Measurements from ENCODE around the gene RAPGEF4. TPM values are rescaled to one million over a fixed set of nuclear protein-coding genes. Genes with fewer than 3 reads are reported as not detected.

RAPGEF4 gene
- total and polyA plus RNA-seq, 4 donors, result 6.4 to 33.5 (median 8.6) TPM

DNA sequence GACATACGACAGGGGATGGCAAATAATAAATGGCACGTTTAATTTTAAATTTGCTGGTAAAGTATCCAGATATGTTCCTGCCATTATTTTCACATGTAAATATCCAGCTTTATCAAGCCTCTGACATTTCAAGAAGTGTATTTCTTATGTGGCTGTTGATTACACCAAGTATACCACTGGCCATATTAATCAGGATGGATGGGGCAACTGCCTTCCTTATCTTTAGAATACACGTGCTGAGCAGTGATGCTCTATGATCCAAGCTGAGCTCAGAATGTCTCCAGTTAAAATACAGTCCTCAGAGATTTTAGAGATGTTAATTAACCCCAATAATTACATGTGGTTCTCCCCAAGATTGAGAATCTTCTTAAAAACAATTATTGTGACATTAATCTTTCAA lies 38.3 kb upstream of the RAPGEF4 start:
- Histone ChIP-seq H3K4me3 (no peak overlapping the region), H3K9me3 (ENCODE audit: control insufficient read depth in 4 of 4, insufficient read depth in 3 of 4, low read length in 3 of 4) (no peaks in the 10 kb centered on the region), H3K9ac (ENCODE audit: insufficient read depth in 1 of 2, low read length in 2 of 2) (no peak overlapping the region), H3K36me3 (ENCODE audit: control insufficient read depth in 4 of 4, insufficient read depth in 4 of 4, low read length in 4 of 4) (no peaks in the 10 kb centered on the region), H3K27me3 (ENCODE audit: control insufficient read depth in 3 of 3, insufficient read depth in 3 of 3, low read length in 2 of 3) (peaks cover 0 to 2% (median 0%) of the 10 kb centered on the region in 3 donors), H3K4me1 (ENCODE audit: control insufficient read depth in 5 of 5, insufficient read depth in 5 of 5, low read length in 5 of 5) (peaks cover 0 to 2% (median 0%) of the 10 kb centered on the region in 5 donors), H3K27ac (ENCODE audit: low read depth in 1 of 2, low read length in 1 of 2) (no peak overlapping the region)
- ATAC-seq (ENCODE audit: insufficient read depth, low FRiP score), result no peak
- DNase-seq, result no peak
- TF ChIP-seq, protein P1, sequence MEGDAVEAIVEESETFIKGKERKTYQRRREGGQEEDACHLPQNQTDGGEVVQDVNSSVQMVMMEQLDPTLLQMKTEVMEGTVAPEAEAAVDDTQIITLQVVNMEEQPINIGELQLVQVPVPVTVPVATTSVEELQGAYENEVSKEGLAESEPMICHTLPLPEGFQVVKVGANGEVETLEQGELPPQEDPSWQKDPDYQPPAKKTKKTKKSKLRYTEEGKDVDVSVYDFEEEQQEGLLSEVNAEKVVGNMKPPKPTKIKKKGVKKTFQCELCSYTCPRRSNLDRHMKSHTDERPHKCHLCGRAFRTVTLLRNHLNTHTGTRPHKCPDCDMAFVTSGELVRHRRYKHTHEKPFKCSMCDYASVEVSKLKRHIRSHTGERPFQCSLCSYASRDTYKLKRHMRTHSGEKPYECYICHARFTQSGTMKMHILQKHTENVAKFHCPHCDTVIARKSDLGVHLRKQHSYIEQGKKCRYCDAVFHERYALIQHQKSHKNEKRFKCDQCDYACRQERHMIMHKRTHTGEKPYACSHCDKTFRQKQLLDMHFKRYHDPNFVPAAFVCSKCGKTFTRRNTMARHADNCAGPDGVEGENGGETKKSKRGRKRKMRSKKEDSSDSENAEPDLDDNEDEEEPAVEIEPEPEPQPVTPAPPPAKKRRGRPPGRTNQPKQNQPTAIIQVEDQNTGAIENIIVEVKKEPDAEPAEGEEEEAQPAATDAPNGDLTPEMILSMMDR (IDR thresholded peaks at IDR 0.05; ENCODE audit: control extremely low read depth, extremely low read depth), result no peak
- 83 to 85% methylated on average over 3 of the region's 3 CpGs for WGBS, 2 donors

DNA sequence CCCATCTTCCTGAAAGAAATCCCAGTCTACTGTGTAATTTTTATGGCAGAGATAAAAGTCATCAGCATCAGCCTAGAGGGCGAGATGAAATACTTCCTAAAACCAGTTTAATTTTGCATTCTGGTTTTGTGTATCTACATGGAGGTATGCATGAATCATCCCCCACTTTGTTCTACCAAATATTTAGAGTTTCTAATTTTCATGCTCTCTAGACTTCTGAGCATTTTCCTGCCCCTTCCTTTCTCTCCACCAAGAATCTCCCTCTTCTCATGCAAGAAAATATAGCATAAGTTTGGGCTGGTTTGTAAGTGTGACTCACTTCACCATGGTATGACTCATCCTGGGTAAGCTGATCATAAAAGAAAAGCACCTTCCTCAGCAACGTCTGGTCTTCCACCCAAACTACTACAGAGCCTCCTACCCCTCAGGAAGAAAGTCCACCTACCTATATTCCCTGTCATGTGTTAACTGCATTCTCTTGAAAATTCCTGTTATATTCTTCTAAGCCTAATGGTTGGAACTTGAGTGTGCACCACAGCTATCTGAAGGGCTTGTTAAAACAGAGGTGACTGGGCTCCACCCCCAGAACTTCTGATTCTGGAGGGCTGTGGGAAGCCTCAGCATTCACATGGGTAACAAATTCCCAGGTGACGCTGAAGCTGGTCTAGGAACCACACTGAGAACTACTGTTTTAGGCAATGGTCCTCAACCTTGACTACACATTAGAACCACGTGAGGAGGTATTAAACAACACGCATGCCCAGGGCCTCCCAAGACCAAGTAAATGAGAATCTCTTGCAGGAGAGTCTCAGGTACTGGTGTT lies 37.4 kb upstream of the RAPGEF4 start:
- H3K4me1 ChIP-seq (ENCODE audit: control insufficient read depth in 5 of 5, insufficient read depth in 5 of 5, low read length in 5 of 5), result peaks cover 0 to 2% (median 0%) of the 10 kb centered on the region in 5 donors
- H3K9ac ChIP-seq (ENCODE audit: insufficient read depth in 1 of 2, low read length in 2 of 2), result no peak overlapping the region
- no peaks in the 10 kb centered on the region for H3K9me3 ChIP-seq (ENCODE audit: control insufficient read depth in 4 of 4, insufficient read depth in 3 of 4, low read length in 3 of 4)
- DNase-seq, result no peak
- no peaks in the 10 kb centered on the region for H3K36me3 ChIP-seq (ENCODE audit: control insufficient read depth in 4 of 4, insufficient read depth in 4 of 4, low read length in 4 of 4)
- no peak for ATAC-seq (ENCODE audit: insufficient read depth, low FRiP score)
- WGBS, 2 donors, result 71 to 75% methylated on average over 5 of the region's 5 CpGs
- H3K4me3 ChIP-seq, result no peak overlapping the region
- H3K27me3 ChIP-seq (ENCODE audit: control insufficient read depth in 3 of 3, insufficient read depth in 3 of 3, low read length in 2 of 3), result peaks cover 0 to 2% (median 0%) of the 10 kb centered on the region in 3 donors
- H3K27ac ChIP-seq (ENCODE audit: low read depth in 1 of 2, low read length in 1 of 2), result no peak overlapping the region
- TF ChIP-seq, protein P1 (IDR thresholded peaks at IDR 0.05; ENCODE audit: control extremely low read depth, extremely low read depth), result no peak

DNA sequence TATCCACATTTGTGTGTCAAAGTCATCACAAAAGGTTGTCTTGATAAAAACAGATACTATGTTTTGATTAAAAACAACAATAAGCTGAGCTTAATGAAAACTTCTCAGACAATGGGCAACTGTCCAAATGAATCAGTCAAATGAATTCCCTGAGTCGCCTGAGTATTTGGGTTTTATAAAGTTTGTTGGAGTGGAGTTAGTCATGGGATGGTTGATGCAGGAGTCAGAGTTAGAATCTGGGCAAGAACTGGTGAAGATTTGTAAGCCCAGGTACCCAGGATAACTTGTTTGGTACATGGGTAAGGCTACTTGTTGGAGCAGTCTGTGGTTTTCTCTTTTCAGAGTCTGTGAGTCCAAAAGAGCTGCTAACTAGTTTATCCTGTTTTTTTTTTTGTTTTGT lies 34.4 kb upstream of the RAPGEF4 start:
- TF ChIP-seq, protein P1 (IDR thresholded peaks at IDR 0.05; ENCODE audit: control extremely low read depth, extremely low read depth), result no peak
- ATAC-seq (ENCODE audit: insufficient read depth, low FRiP score), result no peak
- WGBS, 2 donors, result 26 to 74% methylated on average over 1 of the region's 1 CpG

More for the DNA sequence above, 34.4 kb upstream of the RAPGEF4 start:
- Histone ChIP-seq H3K9me3 (ENCODE audit: control insufficient read depth in 4 of 4, insufficient read depth in 3 of 4, low read length in 3 of 4) (no peaks in the 10 kb centered on the region), H3K4me3 (no peak overlapping the region), H3K4me1 (ENCODE audit: control insufficient read depth in 5 of 5, insufficient read depth in 5 of 5, low read length in 5 of 5) (peaks cover 0 to 2% (median 0%) of the 10 kb centered on the region in 5 donors), H3K9ac (ENCODE audit: insufficient read depth in 1 of 2, low read length in 2 of 2) (no peak overlapping the region), H3K36me3 (ENCODE audit: control insufficient read depth in 4 of 4, insufficient read depth in 4 of 4, low read length in 4 of 4) (no peaks in the 10 kb centered on the region), H3K27ac (ENCODE audit: low read depth in 1 of 2, low read length in 1 of 2) (no peak overlapping the region), H3K27me3 (ENCODE audit: control insufficient read depth in 3 of 3, insufficient read depth in 3 of 3, low read length in 2 of 3) (peaks cover 0 to 2% (median 0%) of the 10 kb centered on the region in 3 donors)
- DNase-seq, result no peak
